HFF-Myc (cell line): ENCODE data around the gene ADAMTSL1.

ENCODE experiments used
- DNase-seq: peaks from one replicate; pipeline ENCODE4 v3.0.0-alpha.2; 2011; ENCODE audit warnings: low read depth; ENCODE audit errors: extremely low read depth
- H3K4me3 ChIP-seq: replicated peaks from 2 replicates; pipeline ENCODE4 v1.5.1; 2011; ENCODE audit warnings: low read depth, mild to moderate bottlenecking, control low read depth, low read length
- TF ChIP-seq, protein P1 (sequence below): IDR thresholded peaks from 2 replicates; pipeline ENCODE4 v1.5.1; 2012; ENCODE audit warnings: mild to moderate bottlenecking, low read depth, low read length, control low read depth; ENCODE audit errors: missing control alignments

The ADAMTSL1 gene

DNA sequence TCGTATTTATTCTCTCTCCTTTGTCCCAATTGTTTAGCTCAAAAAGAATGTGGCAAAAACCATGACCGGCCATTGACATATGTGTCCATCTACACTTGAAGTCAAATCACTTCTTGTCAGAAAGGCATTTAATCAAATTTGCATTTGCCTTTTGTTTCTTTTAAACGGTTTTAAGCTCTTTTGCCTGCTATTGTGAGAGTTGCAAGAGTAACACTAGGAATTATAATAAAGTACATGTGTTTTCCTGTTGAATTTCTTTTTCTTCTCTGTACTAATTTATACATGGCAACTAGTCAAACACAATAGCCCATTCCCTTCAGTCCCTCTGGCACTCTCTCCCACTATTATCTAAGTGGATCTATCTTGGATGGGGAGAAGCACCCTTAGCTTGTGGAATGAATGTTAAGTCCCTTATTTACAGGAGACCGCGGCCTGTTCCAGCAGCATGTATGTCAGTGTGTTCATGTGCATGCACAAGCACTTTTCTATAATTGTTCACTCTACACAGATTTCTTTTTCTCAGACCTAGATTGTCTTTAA, 3.2 kb downstream of the ADAMTSL1 start:
- peak overlapping the region; percentile 0; the same call in 1 of the 2 replicates for H3K4me3 ChIP-seq
- TF ChIP-seq, protein P1, sequence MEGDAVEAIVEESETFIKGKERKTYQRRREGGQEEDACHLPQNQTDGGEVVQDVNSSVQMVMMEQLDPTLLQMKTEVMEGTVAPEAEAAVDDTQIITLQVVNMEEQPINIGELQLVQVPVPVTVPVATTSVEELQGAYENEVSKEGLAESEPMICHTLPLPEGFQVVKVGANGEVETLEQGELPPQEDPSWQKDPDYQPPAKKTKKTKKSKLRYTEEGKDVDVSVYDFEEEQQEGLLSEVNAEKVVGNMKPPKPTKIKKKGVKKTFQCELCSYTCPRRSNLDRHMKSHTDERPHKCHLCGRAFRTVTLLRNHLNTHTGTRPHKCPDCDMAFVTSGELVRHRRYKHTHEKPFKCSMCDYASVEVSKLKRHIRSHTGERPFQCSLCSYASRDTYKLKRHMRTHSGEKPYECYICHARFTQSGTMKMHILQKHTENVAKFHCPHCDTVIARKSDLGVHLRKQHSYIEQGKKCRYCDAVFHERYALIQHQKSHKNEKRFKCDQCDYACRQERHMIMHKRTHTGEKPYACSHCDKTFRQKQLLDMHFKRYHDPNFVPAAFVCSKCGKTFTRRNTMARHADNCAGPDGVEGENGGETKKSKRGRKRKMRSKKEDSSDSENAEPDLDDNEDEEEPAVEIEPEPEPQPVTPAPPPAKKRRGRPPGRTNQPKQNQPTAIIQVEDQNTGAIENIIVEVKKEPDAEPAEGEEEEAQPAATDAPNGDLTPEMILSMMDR, result no peak

DNA sequence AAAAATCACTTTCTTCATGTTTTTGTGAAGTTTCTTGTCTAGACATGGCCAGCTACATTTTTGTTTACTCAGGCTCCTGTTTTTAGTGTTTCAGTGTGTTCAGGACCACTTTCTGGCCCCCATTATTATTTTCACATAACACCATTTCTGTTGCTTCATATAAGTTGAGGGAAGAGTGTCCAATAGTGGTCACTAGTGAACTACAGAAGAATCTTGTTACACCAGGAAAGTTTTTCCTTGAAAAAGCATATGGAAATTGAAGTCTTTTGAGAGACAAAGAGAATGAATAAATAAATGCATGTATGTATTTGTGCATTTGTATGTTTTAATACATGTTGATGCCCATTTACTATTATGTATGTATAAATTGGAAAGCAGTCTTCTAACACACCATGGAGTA, 3.8 kb downstream of the ADAMTSL1 start:
- no peak for DNase-seq
- TF ChIP-seq, protein P1, result no peak
- peak overlapping the region; percentile 0; the same call in 1 of the 2 replicates for H3K4me3 ChIP-seq

More for the DNA sequence above, 3.2 kb downstream of the ADAMTSL1 start:
- DNase-seq, result no peak

DNA sequence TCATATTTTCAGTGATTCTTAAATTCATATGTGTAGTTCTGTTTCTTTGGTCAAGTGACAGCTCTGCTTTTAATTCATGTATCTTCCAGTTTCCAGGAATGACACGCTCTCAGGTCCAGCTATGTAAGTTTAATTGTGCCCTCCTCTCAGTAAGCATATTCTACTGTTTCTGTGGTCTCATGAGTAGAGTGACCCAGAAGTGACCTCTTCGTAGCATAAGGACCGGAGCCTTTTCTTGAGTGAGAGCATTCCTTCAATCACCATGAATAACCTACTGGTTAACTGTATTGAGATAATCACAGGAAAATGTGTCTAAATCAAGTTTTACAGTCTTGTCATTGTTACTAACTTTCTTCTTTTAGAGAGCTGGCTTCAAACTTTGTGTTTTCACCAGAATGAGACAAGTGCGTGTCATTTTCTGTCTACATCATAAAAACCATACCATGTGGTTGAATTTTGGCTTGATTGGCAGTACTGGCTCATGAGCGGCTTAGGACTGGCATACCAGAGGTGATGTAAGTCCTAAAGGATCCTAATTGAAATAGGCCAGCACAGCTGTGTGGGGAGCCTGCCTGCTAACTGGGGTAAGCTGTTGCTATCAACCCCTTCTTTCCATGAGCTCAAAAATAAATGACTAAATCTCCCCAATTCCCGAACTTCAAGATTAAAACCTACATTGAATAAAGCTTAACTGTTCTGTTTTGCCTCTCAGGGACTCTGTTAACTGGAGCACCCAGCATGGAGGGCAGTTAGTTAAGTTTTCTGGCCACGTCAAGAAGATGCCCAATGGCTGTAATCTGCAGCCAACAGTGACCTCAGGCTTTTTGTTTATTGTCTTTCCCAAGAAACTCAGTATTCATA, 4.8 kb downstream of the ADAMTSL1 start:
- DNase-seq, result no peak
- TF ChIP-seq, protein P1, result no peak
- peak overlapping the region; percentile 6; the same call in 1 of the 2 replicates for H3K4me3 ChIP-seq

DNA sequence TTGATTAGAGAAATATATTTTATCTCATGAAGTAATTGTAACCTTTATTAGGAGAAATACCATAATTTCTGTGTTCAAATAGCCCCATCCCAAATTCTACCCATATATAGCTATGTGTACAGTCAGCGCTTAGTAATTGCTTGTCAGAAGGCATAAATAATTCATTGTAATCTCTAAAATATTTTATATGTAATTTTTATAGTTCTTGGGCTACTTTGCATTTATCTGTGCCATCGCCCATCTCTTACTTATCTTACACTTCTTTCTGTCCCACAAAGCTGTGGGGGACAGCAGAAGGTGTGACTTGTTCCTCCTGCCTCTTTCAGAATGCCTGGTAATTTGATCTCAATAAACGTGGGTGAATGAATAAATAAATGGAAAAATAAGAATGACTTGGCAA, 5.5 kb downstream of the ADAMTSL1 start:
- TF ChIP-seq, protein P1, result no peak
- H3K4me3 ChIP-seq, result no peak overlapping the region
- DNase-seq, result no peak

DNA sequence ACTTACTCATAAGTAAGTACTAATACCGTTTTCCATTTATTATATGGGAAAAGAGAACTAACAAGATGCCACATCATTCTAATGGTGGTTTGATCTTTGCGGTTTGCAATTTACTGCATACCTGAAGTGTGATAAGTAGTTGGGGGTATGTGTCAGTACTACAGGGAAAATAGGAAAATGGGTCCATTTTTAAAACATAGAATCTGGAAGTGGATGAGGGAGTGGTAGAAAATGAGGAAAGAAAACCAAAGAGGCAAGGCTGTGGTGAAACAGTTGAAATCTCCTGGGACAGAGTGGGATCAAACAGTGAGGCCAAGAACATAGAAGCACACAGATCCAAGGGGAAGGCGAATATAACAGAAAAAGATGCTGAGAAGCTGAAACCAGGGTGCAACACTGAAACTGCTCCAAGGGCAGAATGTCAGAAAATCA, 6.7 kb downstream of the ADAMTSL1 start:
- no peak overlapping the region for H3K4me3 ChIP-seq
- DNase-seq, result no peak
- TF ChIP-seq, protein P1, result no peak

DNA sequence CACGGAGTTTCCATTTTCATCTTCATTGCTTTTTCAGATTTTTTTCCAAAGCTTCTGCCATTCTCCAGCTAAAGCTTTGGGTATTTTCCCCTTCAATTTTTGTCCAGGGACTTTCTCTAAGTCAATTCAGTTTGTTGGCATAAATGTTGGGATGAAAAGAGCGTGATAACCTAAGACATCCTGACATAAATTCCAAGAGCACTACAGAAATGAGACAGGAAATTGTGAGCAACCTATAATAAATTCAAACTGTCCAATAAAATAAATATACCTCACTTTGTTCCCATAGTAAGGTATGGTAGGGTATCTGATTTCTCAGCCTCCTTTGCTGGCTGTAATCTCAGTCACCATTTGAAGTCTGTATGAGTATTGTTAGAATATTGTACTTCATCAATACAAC, 8.4 kb downstream of the ADAMTSL1 start:
- no peak overlapping the region for H3K4me3 ChIP-seq
- no peak for DNase-seq
- TF ChIP-seq, protein P1, result no peak

DNA sequence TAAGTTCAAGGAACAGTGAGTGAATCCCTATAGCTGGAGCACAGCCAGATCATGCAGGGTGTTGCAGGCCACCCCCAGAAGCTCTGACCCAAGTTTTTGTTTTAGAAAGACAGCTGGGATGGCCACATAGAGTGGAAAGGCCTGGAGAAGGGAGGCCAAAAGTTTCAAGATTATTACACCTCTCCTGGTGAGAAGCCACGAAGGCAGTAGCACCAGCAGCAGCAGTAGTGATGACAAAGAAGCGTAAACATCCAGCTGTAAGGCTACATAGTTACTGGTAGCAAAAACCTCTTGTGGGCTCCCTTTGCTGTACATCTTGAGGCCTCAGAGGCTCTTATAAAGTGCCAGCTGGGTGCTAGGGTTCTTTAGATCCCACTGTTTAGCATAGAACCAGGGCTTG, 11.8 kb downstream of the ADAMTSL1 start:
- no peak overlapping the region for H3K4me3 ChIP-seq
- no peak for DNase-seq
- TF ChIP-seq, protein P1, result no peak
